ENCODE results near the gene PRSS8. TPM values are rescaled to one million over a fixed set of nuclear protein-coding genes. Genes with fewer than 3 reads are reported as not detected.

PRSS8 gene
- total RNA-seq, 4 donors from 2014 or later: 42.1 to 89.9 (median 72.8) TPM

DNA sequence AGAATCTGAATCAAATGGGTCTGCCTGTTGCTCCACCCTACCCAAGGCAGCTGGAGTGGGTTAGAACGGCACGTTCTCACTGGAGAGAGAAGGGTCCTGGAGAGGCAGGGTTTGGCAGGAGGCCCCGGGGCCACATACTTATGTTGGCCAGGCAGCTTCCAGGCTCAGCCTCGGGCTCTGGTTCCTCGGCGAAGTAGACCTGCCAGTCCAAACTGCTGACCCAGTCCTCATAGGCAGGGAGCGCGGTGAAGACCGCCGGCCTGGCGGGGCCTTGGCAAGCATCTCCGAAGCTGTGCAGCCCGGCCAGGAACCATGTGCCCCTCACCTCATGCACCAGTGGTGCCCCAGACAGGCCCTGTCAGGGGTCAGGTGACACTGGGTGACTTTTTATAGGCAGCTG lies 51.5 kb downstream of the PRSS8 start:
- Histone ChIP-seq H3K4me3 (replicated peaks in 1 of 3) (no peak overlapping the region), H3K4me1 (no peaks in the 10 kb centered on the region), H3K36me3 (peaks cover 22 to 25% of the 10 kb centered on the region in 2 donors), H3K9me3 (no peaks in the 10 kb centered on the region), H3K27me3 (no peaks in the 10 kb centered on the region), H3K27ac (no peak overlapping the region)
- TF ChIP-seq POLR2A (IDR thresholded peaks at IDR 0.05): no peak
- TF ChIP-seq, protein P1, sequence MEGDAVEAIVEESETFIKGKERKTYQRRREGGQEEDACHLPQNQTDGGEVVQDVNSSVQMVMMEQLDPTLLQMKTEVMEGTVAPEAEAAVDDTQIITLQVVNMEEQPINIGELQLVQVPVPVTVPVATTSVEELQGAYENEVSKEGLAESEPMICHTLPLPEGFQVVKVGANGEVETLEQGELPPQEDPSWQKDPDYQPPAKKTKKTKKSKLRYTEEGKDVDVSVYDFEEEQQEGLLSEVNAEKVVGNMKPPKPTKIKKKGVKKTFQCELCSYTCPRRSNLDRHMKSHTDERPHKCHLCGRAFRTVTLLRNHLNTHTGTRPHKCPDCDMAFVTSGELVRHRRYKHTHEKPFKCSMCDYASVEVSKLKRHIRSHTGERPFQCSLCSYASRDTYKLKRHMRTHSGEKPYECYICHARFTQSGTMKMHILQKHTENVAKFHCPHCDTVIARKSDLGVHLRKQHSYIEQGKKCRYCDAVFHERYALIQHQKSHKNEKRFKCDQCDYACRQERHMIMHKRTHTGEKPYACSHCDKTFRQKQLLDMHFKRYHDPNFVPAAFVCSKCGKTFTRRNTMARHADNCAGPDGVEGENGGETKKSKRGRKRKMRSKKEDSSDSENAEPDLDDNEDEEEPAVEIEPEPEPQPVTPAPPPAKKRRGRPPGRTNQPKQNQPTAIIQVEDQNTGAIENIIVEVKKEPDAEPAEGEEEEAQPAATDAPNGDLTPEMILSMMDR (IDR thresholded peaks at IDR 0.05): no peak
- intact Hi-C loops (cut with DNase I): no loop called here
- DNase-seq: peak; percentile 33 to 41
- 67 to 72% methylated on average over 3 to 8 of the region's 13 CpGs for WGBS, 2 donors

DNA sequence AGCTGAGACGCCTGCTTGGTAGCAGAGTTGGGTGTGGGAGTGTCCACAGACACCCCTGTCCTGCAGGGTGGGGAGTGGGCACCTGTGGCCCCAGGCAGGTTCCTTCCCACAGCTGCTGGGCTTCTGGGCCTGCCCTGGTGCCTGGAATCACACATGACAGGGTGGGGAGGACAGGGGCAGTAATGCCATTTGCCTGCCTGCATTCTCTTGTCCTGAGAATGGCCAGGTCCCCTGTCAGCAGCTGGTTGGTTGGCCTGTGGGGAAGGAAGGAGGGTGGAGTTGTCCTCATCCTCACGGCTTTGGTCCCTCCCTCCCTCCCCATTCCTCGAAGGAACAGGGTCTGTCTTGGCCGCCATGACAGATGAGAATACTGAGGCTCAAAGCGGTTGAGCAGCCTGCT lies 52.0 kb downstream of the PRSS8 start:
- Histone ChIP-seq H3K27ac (no peak overlapping the region), H3K27me3 (no peaks in the 10 kb centered on the region), H3K4me3 (replicated peaks in 1 of 3) (no peak overlapping the region), H3K36me3 (peaks cover 27 to 29% of the 10 kb centered on the region in 2 donors), H3K9me3 (no peaks in the 10 kb centered on the region), H3K4me1 (no peaks in the 10 kb centered on the region)
- no peak for DNase-seq
- WGBS, 2 donors: 75 to 88% methylated on average over 1 to 4 of the region's 5 CpGs
- TF ChIP-seq POLR2A (IDR thresholded peaks at IDR 0.05): no peak
- TF ChIP-seq, protein P1 (IDR thresholded peaks at IDR 0.05): no peak
- intact Hi-C loops (cut with DNase I): no loop called here

DNA sequence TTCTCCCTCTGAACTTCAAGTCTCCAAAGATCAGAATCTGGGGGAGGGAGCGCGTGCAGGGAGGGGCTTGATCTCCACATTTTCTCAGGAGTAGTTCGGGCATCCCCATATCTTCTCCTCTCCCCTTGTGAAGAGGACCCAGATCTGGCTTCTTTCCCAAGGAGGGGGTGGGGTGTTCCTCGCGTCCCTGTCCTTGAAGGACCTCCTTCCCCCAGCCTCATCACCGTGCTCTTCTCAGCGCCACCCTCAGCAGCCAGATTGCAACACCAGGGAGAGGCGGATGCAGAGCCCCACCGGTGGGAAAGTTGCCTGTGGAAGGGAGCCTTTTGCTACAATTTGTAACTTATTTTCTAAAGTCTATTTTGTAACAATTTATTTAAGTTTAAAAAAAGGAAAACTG lies 52.4 kb downstream of the PRSS8 start:
- no peaks in the 10 kb centered on the region for H3K4me1 ChIP-seq
- no peak overlapping the region for H3K4me3 ChIP-seq (replicated peaks in 1 of 3)
- H3K36me3 ChIP-seq: peaks cover 31 to 34% of the 10 kb centered on the region in 2 donors
- H3K9me3 ChIP-seq: no peaks in the 10 kb centered on the region
- H3K27ac ChIP-seq: no peak overlapping the region
- TF ChIP-seq POLR2A (IDR thresholded peaks at IDR 0.05): no peak
- TF ChIP-seq, protein P1 (IDR thresholded peaks at IDR 0.05): no peak
- H3K27me3 ChIP-seq: no peaks in the 10 kb centered on the region
- WGBS, 2 donors: 79% methylated on average over 9 of the region's 9 CpGs
- intact Hi-C loops (cut with DNase I): no loop called here
- no peak for DNase-seq

DNA sequence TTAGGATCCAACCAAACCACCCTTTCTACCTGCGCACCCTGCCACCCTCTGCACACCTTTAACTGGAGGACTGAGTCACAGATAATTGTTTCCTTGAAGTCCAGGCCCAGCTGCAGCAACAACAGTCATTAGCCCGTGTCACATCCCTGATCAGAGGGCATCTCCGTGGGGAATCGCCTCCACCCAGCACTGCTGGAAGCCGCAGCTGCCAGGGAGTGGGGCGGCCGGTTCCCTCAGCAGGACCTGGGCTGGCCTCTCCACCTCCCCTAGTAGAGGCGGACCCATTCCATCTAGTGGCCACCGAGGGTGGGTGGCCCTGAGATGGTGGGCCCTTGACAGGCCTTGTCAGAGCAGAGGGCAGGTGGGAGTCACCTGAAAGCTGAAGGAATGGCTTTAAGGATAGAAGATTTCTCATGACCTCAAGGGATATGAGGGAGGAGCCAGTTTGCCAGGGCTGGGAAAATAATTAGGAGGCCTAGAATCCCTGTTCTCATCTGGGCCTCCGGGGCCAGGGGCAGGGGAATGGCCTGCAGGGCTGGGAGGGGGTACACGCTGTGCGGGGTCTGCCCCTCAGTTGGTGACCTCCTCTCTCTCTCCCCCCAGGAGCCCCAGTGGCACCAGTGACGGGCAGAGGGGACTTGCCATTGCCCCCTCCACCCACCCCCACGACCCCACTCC lies 53.0 kb downstream of the PRSS8 start:
- TF ChIP-seq, protein P1 (IDR thresholded peaks at IDR 0.05): no peak
- TF ChIP-seq POLR2A (IDR thresholded peaks at IDR 0.05): no peak
- no peaks in the 10 kb centered on the region for H3K4me1 ChIP-seq
- no peak overlapping the region for H3K4me3 ChIP-seq (replicated peaks in 1 of 3)
- no peak for DNase-seq
- peaks cover 37 to 40% of the 10 kb centered on the region in 2 donors for H3K36me3 ChIP-seq
- no peaks in the 10 kb centered on the region for H3K27me3 ChIP-seq
- intact Hi-C loops (cut with DNase I): no loop called here
- no peak overlapping the region for H3K27ac ChIP-seq
- WGBS, 2 donors: 86 to 87% methylated on average over 7 to 9 of the region's 14 CpGs
- no peaks in the 10 kb centered on the region for H3K9me3 ChIP-seq

Small RNA genes within 50 kb of the gene (small RNA-seq; reads per million reads assigned to genes)
- gene AC009088.4 (not detected), gene NDUFA3P6 (not detected)

Other genes with a start within 250 kb of the PRSS8 start
- gene BCL7C, start 241.7 kb downstream of the PRSS8 start, total RNA-seq: 10 to 100 TPM; 43.6 to 67.6 (median 47.9) TPM
- gene CTF1, start 239.1 kb downstream of the PRSS8 start, total RNA-seq: 1 to 10 TPM; 2.6 to 7.5 (median 5.6) TPM
- 10 to 100 TPM; 11.7 to 24.0 (median 14.4) TPM for gene FBXL19, start 212.2 kb downstream of the PRSS8 start, total RNA-seq
- 10 to 100 TPM; 32.9 to 49.5 (median 40.2) TPM for gene ORAI3, start 186.7 kb downstream of the PRSS8 start, total RNA-seq
- gene SETD1A, start 178.0 kb downstream of the PRSS8 start, total RNA-seq: 10 to 100 TPM in 2 of 4 donors, 1 to 10 TPM in 2; 7.7 to 11.4 (median 9.2) TPM
- gene HSD3B7, start 150.5 kb downstream of the PRSS8 start, total RNA-seq: 10 to 100 TPM in 2 of 4 donors, 1 to 10 TPM in 2; 4.0 to 13.8 (median 10.9) TPM
- under 1 TPM in 2 of 4 donors, not detected in 2; 0.34 to 0.40 TPM for gene STX1B, start 125.1 kb downstream of the PRSS8 start, total RNA-seq
- gene STX4, start 102.2 kb downstream of the PRSS8 start, total RNA-seq: 10 to 100 TPM; 26.8 to 47.6 (median 39.9) TPM
- 10 to 100 TPM in 3 of 4 donors, 1 to 10 TPM in 1; 9.0 to 15.2 (median 11.9) TPM for gene ZNF668, start 61.5 kb downstream of the PRSS8 start, total RNA-seq
- gene ZNF646, start 61.3 kb downstream of the PRSS8 start, total RNA-seq: 10 to 100 TPM; 13.3 to 20.1 (median 17.7) TPM
- 1 to 10 TPM in 3 of 4 donors, under 1 TPM in 1; 0.93 to 1.9 (median 1.6) TPM for gene PRSS53, start 46.8 kb downstream of the PRSS8 start, total RNA-seq
- 100 to 1,000 TPM in 2 of 4 donors, 10 to 100 TPM in 2; 58.7 to 145 (median 104) TPM for gene VKORC1, start 40.9 kb downstream of the PRSS8 start, total RNA-seq
- 10 to 100 TPM; 30.1 to 52.0 (median 40.5) TPM for gene BCKDK, start 27.3 kb downstream of the PRSS8 start, total RNA-seq
- 100 to 1,000 TPM in 3 of 4 donors, 10 to 100 TPM in 1; 90.0 to 121 (median 113) TPM for gene KAT8, start 18.1 kb downstream of the PRSS8 start, total RNA-seq
- gene PRSS36, start 14.3 kb upstream of the PRSS8 start, total RNA-seq: 1 to 10 TPM; 1.4 to 6.6 (median 3.0) TPM
- gene FUS, start 44.4 kb upstream of the PRSS8 start, total RNA-seq: 10 to 100 TPM; 41.7 to 88.5 (median 70.5) TPM
- 10 to 100 TPM in 2 of 4 donors, 1 to 10 TPM in 2; 4.8 to 21.4 (median 12.4) TPM for gene PYCARD, start 67.0 kb upstream of the PRSS8 start, total RNA-seq
- under 1 TPM in 2 of 4 donors, not detected in 2; under 0.01 to 0.11 TPM for gene TRIM72, start 78.4 kb upstream of the PRSS8 start, total RNA-seq
- not detected for gene PYDC1, start 81.4 kb upstream of the PRSS8 start, total RNA-seq
- 1 to 10 TPM; 2.8 to 5.0 (median 4.0) TPM for gene ITGAM, start 124.2 kb upstream of the PRSS8 start, total RNA-seq
- gene ITGAX, start 219.4 kb upstream of the PRSS8 start, total RNA-seq: 1 to 10 TPM in 3 of 4 donors, under 1 TPM in 1; 0.11 to 3.2 (median 2.2) TPM

Data from thyroid gland (tissue), 4 donors.